GM12878 (cell line): ENCODE results near the gene NPAS3.

Experiments
- NR2C2 ChIP-seq: IDR thresholded peaks from 2 replicates; pipeline ENCODE4 v1.6.1; 2011; ENCODE audit warnings: borderline replicate concordance, low read depth; ENCODE audit not compliant: control insufficient read depth, insufficient read length
- PML ChIP-seq: IDR thresholded peaks from 2 replicates; pipeline ENCODE4 v1.6.1; 2012; ENCODE audit warnings: low read length, inconsistent platforms
- POLR2A ChIP-seq: IDR thresholded peaks from 2 replicates; pipeline ENCODE4 v1.6.1; 2011; ENCODE audit warnings: low read depth, mild to moderate bottlenecking, low read length

- no peak for TF ChIP-seq POLR2A
- no peak for TF ChIP-seq PML
- no peak for TF ChIP-seq NR2C2
Observed at GRCh38 chr14:33834466-33835260, 896.0 kb downstream of the NPAS3 start.
